ENCODE measurements around the gene RNF213.

RNF213 gene

DNA sequence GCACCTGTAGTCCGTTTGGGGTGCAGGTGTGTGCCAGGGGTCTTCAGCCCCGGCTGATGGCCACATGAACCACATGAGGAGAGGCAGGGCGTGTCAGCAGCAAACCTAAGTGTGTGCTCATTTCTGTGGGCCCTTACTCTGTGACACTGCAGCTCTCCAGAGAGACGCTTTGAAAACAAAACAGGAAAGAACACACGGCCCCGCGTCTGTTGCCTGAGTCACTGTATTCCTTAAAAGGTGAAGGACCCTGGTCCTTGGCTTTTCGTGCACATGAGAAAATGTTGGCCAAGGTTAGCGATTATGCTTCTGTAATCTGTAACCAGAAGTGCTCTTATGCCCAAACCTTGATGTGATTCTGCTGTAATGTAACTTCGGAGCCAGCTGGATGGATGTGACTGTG lies 176.9 kb downstream of the RNF213 start:
- no peak for DNase-seq (ENCODE audit: low read depth, low spot score)
- no peak overlapping the region for H3K27ac ChIP-seq

DNA sequence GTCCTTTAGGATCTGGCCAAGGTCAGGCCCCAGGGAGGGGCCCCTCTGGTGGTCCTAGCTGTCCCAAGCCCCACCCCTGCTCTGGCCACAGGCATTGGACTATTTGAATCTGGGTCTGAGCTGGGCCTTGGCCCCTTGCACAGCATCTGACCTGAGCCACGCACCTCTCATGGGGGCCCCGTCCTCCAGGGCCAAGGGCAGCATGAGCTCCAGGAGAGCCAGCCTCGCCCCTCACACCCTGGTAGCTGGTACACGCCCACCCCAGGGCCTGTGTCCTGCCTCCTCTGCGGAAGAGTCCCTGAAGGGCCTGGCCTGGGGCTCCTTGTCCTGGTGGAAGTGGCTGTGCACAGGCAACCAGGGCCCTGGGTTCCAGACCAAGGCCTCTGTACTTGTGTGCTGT lies 178.2 kb downstream of the RNF213 start:
- DNase-seq (ENCODE audit: low read depth, low spot score), result no peak
- no peak overlapping the region for H3K27ac ChIP-seq

DNA sequence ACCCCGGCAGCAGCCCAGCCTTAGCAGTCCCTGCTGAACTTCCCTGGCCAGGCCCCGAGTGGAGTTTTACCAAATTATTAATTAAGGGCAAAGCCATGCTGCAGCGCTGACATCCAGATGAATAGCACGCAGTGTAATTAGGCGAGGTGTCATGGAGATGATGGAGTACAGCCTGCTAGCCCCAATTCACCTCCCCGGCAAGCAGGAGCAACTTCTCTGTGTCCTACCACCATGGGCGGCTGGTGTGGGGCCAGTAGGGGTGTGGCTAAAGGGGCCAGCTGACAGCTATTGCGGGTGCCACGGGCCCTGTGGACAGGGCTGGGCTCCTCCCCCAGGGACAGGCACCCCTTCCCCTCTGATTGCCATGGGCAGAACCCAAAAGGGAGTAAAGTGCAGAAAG lies 178.8 kb downstream of the RNF213 start:
- H3K27ac ChIP-seq, result no peak overlapping the region
- no peak for DNase-seq (ENCODE audit: low read depth, low spot score)

DNA sequence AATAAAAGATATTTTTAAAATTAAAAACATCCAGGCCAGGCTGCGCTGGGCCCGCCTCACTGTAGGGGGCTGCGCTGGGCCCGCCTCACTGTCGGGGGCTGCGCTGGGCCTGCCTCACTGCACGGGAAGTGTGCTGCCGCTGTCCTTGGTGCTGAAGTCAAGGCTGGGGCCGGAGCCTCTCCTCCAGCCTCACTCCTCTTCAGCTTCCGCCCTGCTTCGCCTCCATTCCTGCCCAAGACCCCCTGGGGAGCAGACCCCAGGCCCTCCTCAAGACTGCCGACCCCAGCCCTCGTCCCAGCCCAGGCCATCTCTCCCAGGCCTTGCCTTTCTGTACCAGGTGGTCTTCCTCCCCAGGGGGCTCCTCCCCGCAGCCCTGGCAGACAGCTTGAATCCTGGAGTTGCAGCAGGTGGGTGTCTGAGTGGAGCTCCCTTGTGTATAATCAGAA lies 180.5 kb downstream of the RNF213 start:
- DNase-seq (ENCODE audit: low read depth, low spot score), result no peak

DNA sequence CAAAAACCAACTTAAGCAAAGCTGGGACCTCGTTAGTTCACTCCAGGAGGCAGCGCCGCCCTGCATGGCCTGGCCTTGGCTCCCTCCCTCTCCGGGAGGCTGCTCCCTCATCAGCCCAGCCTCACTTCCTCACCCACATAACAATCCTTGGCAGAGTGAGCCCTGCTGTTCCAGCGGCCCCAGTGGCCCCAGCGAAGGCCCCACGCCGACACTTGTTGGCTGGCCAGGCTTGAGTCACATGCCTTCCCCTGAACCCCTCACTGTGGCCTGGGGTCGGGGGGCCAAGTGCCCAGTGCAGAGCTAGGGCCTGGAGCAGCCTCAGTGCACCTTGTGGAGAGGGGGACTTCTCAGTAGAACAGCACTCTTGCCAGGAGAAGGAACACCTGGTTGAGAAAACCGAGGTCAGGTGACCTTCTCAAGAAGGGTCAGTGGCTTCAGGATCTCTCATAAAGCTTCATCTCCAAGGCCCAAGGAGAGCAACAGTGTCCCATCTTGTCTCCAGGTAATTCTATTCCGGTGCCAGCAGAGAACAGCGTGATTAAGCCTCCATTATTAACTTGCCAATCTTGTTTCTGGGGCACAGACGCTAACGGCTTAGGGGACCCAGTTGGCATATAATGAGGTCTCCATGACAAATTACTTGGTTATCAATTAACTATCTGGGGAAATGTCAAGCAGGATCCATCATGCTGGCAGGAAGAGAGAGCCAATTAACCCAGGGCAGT lies 181.1 kb downstream of the RNF213 start:
- H3K27ac ChIP-seq, result no peak overlapping the region
- DNase-seq (ENCODE audit: low read depth, low spot score), result no peak

More for the DNA sequence above, 180.5 kb downstream of the RNF213 start:
- H3K27ac ChIP-seq, result no peak overlapping the region

DNA sequence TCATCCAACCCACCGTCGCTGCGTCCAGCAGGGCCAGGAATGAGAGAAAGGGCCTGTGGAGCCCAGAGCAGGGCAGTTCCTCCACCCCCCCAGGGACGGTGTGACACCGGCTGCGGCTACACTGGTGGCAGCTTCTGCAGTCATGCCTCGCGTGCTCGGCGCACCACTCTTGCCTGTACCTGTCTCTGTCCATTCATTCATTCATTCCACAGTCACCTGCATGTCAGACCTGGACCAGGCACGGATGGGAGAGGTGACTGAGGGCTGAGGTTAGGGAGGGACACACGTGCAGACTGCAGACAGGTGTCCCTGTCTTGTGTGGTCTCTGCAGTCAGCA lies 181.6 kb downstream of the RNF213 start:
- no peak for DNase-seq (ENCODE audit: low read depth, low spot score)
- no peak overlapping the region for H3K27ac ChIP-seq

DNA sequence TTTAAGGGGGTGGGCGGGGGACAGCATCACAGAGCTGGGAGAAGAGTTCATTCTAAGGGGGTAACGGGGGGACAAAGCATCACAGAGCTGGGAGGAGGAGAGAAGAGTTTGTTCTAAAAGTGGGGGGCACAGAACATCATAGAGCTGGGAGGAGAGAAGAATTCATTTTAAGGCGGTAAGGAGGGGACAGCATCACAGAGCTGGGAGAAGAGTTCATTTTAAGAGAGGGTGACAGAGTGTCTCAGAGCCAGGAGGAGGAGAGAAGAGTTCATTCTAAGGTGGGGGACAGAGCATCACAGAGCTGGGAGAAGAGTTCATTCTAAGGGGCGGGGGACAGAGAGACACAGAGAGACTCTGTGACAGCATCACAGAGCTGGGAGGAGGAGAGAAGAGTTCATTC lies 182.1 kb downstream of the RNF213 start:
- no peak for DNase-seq (ENCODE audit: low read depth, low spot score)
- H3K27ac ChIP-seq, result no peak overlapping the region

DNA sequence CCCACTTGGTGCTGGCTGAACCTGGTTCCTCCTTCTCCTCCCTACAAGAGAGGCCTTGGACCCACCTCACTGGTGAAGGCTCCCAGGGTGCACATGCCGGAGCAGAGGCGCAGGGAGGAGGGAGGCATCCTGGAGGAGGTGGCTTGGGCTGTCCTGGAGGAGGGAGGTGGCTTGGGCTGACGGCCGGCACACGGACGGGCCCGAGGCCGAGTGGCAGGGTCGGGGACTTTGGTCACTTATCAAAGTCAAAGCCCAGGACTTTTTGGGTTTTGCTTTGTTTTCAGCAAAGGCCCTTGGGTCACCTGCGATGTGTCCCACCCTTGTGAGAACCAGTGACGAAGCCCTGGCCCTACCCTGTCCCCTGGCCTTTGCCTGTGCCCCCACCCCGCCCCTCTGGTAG lies 182.8 kb downstream of the RNF213 start:
- no peak for DNase-seq (ENCODE audit: low read depth, low spot score)
- no peak overlapping the region for H3K27ac ChIP-seq

DNA sequence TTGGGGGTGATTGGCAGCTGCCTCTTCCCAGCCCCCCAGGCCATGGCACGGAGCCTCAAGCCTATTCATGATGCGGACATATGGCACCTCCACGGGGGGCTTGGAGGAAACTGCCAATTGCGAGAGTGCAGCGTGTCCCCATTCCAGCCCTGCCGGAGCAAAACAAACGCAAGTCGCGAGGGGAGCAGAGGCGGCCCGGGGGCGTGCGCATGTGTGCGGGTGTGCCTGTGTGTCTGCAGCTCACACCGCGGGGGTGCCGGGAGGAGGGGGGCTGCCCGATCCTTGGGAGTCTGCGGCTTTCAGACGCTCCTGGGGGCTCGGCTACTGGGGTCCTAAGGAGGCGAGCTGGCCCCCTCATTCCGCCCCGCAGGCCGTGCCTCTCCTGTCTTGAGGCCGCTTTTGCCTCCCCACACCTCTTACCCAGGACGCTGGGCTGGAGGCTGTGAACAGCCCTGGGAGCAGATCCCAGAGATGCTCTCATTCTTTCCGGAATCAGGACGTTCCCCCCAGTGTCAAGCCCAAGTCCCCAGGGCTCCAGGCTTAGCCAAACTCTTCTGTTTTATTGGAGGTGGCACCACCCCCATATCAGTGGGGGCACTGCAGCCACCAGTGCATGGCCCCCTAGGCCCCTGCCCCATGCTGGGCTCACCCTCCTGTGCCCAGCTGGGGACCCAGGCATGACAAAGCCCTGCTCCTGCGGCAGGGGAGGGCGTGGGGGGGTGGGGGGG lies 183.4 kb downstream of the RNF213 start:
- H3K27ac ChIP-seq, result no peak overlapping the region

DNA sequence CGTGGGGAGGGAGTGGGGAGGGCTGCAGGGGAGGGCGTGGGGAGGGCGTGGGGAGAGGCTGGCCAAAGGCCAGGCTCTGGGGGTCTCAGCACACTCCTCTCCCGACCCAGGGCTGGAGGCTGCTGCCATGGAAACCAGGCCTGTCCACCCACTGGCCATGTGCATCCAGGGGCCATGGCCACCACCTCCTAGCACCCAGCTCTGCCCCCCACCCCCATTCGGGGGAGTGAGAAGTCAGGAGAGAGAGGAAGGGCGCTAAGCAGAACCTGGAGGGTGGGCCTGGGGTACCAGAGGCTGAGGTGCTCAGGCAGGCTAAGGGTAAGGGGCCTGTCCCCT lies 184.0 kb downstream of the RNF213 start:
- no peak for DNase-seq (ENCODE audit: low read depth, low spot score)
- no peak overlapping the region for H3K27ac ChIP-seq

More for the DNA sequence above, 183.4 kb downstream of the RNF213 start:
- no peak for DNase-seq (ENCODE audit: low read depth, low spot score)

DNA sequence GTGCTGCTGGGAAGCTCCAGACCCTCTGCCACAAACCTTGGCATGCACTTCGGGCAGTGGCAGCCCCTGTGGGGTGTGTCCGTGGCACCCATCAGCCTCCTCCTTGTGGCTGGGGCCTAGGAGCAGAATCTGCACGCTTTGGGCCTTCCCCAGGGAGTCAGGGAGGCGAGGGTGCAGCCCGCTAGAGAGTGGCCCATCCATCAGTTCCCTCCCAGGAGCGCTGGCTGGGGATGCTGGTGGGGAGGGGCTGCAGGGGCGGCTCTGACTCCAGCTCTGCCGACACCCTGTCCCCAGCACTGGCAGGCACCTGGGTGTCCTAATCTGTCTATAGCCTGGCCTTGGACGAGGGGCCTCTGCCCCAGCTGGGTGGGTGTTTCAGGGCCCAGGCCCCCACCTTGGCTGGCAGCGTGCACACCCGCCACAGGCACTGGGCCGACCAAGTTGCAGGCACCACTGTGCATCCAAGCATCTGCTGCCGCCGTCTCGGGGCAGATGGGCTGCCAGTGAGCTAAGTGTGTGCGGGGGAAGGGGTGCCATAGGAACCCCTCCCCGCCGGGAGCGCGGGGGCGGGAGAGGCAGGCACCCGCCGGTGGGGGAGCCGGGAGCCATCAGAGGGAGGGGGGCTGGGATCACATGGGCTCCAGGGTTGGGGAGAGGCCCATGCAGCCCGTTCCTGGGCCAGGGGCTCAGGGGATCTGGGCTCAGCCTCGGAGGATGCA lies 184.5 kb downstream of the RNF213 start:
- H3K27ac ChIP-seq, result no peak overlapping the region
- DNase-seq (ENCODE audit: low read depth, low spot score), result no peak

DNA sequence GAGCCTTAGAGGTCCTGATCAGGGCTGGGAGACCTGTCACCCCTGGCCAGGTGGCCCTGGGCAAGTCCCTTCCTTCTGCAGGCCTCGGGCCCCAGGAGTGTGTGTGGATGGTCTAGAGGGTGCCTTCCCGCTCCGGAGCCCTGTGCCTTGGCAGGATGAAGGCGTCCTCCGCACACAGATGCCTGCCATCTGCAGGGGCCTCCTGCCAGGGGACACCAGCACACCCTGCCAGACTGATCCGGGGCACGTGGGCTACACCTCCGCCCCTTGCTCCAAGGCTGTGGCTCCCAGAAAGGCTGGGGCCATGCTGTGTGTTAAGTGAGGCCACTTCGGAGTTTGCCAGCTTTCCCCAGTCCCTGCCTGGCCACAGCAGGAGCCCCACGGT lies 185.1 kb downstream of the RNF213 start:
- no peak for DNase-seq (ENCODE audit: low read depth, low spot score)
- H3K27ac ChIP-seq, result no peak overlapping the region

DNA sequence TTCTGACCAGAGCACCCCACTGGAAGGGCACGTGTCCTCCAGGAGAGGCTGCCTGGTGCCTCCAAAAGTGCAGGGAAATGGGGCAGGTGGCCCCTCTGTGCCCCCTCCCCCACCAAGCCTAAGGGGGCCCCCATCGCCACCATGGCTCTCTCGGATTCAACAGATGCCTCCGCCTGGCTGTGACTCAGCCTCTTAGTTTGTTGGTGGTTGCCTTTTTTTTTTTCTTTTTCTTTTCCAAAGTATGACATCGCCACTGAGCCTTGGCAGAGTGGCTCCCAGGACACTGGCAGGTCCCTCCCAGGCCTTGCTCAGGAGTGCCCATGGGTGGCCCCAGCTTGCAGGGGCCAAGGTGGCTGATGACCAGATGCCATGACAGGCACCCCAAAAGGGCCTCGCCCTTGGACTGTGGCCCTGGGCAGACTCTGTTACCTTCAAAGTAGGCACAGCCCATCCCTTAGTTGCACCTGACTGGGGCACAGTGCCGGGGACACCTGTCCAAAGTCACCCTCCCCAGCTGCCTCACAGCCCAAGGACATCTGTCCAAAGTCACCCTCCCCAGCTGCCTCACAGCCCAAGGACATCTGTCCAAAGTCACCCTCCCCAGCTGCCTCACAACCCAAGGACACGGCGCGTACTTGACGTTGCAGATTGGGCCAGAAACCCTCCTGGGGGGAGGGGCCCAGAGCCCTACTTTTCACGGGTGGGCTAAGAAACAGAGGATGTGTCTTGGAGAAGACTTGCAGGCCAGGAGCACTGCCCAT lies 186.2 kb downstream of the RNF213 start:
- DNase-seq (ENCODE audit: low read depth, low spot score), result no peak
- H3K27ac ChIP-seq, result no peak overlapping the region

DNA sequence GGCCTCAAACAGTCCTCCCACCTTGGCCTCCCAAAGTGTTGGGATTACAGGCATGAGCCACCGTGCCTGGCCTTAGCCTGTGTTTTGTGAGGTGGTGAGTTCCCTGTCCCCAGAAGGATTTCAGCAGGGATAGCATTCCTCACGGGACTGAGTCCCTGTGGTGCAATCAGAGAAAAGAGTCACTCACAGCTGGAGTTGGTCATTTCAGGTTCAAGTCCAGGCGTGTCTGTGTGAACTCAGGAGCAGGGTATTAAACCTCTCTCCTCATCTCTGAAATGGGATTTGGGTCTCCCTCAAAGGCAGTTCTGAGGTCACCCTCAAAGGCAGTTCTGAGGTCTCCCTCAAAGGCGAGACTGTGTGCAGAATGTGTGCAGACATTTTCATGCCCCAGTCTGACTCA lies 187.1 kb downstream of the RNF213 start:
- no peak for DNase-seq (ENCODE audit: low read depth, low spot score)
- H3K27ac ChIP-seq, result no peak overlapping the region

Data from epithelial cell of prostate (primary cell).